Measurements from ENCODE around the gene TRIP10. TPM values are rescaled to one million over a fixed set of nuclear protein-coding genes. Genes with fewer than 3 reads are reported as not detected.

TRIP10 gene
- total and polyA plus RNA-seq, 2 of the 13 experiments (the other 11 are each of a cell fraction or from before 2014, with no cell fraction given): 32.5 to 33.2 TPM

GRCh38 chr19:6737873-6738786 is 1.4 kb upstream of the TRIP10 start (continued):
- no peak for TF ChIP-seq RFX3 (CRISPR knock-in tag; IDR thresholded peaks at IDR 0.05)
- TF ChIP-seq KDM1A (CRISPR knock-in tag; IDR thresholded peaks at IDR 0.05): 0 out of 2 replicates have a peak, but pooled peaks have one; percentile 45
- TF ChIP-seq ZNF343 (CRISPR knock-in tag; IDR thresholded peaks at IDR 0.05): no peak
- TF ChIP-seq RARA (CRISPR knock-in tag; IDR thresholded peaks at IDR 0.05): peak; percentile 87
- TF ChIP-seq NR0B2 (CRISPR knock-in tag; IDR thresholded peaks at IDR 0.05): no peak
- TF ChIP-seq ZNF333 (CRISPR knock-in tag; IDR thresholded peaks at IDR 0.05; ENCODE audit: borderline replicate concordance): 0 out of 2 replicates have a peak, but pooled peaks have one; percentile 17
- TF ChIP-seq ZNF577 (CRISPR knock-in tag; IDR thresholded peaks at IDR 0.05; ENCODE audit: borderline replicate concordance, low read depth): no peak
- TF ChIP-seq MXD4 (CRISPR knock-in tag; IDR thresholded peaks at IDR 0.05): no peak; the same call in 1 of the 2 replicates
- no peak for TF ChIP-seq ZNF782 (CRISPR knock-in tag; IDR thresholded peaks at IDR 0.05; ENCODE audit: borderline replicate concordance)
- TF ChIP-seq AGO2 (optimal IDR thresholded peaks at IDR 0.05; ENCODE audit: low read depth, low read length): no peak
- TF ChIP-seq, protein P1, sequence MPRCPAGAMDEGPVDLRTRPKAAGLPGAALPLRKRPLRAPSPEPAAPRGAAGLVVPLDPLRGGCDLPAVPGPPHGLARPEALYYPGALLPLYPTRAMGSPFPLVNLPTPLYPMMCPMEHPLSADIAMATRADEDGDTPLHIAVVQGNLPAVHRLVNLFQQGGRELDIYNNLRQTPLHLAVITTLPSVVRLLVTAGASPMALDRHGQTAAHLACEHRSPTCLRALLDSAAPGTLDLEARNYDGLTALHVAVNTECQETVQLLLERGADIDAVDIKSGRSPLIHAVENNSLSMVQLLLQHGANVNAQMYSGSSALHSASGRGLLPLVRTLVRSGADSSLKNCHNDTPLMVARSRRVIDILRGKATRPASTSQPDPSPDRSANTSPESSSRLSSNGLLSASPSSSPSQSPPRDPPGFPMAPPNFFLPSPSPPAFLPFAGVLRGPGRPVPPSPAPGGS (CRISPR knock-in tag; IDR thresholded peaks at IDR 0.05): no peak
- TF ChIP-seq HOXA9 (CRISPR knock-in tag; IDR thresholded peaks at IDR 0.05; ENCODE audit: borderline replicate concordance): no peak
- TF ChIP-seq FLYWCH1 (CRISPR knock-in tag; IDR thresholded peaks at IDR 0.05): no peak
- TF ChIP-seq BORCS8-MEF2B (CRISPR knock-in tag; IDR thresholded peaks at IDR 0.05): peak; percentile 65
- no peak for TF ChIP-seq SOX6 (IDR thresholded peaks at IDR 0.05)
- TF ChIP-seq SOX6 (CRISPR knock-in tag; IDR thresholded peaks at IDR 0.05): no peak
- TF ChIP-seq ZNF678 (CRISPR knock-in tag; IDR thresholded peaks at IDR 0.05): no peak
- no peak for TF ChIP-seq ESRRA (CRISPR knock-in tag; IDR thresholded peaks at IDR 0.05; ENCODE audit: low read depth)
- TF ChIP-seq ZNF484 (CRISPR knock-in tag; IDR thresholded peaks at IDR 0.05; ENCODE audit: borderline replicate concordance, low read depth): no peak
- TF ChIP-seq IKZF1 (IDR thresholded peaks at IDR 0.05): no peak
- TF ChIP-seq ZNF235 (CRISPR knock-in tag; IDR thresholded peaks at IDR 0.05; ENCODE audit: borderline replicate concordance): 0 out of 2 replicates have a peak, but pooled peaks have one; percentile 11
- no peak for TF ChIP-seq ZNF329 (CRISPR knock-in tag; IDR thresholded peaks at IDR 0.05; ENCODE audit: low read depth)
- TF ChIP-seq KDM5B (CRISPR knock-in tag; IDR thresholded peaks at IDR 0.05; ENCODE audit: borderline replicate concordance): peak; percentile 59; the same call in 1 of the 2 replicates
- peak; percentile 29; the same call in 1 of the 2 replicates for TF ChIP-seq ZNF124 (CRISPR knock-in tag; IDR thresholded peaks at IDR 0.05)
- TF ChIP-seq, protein P2, sequence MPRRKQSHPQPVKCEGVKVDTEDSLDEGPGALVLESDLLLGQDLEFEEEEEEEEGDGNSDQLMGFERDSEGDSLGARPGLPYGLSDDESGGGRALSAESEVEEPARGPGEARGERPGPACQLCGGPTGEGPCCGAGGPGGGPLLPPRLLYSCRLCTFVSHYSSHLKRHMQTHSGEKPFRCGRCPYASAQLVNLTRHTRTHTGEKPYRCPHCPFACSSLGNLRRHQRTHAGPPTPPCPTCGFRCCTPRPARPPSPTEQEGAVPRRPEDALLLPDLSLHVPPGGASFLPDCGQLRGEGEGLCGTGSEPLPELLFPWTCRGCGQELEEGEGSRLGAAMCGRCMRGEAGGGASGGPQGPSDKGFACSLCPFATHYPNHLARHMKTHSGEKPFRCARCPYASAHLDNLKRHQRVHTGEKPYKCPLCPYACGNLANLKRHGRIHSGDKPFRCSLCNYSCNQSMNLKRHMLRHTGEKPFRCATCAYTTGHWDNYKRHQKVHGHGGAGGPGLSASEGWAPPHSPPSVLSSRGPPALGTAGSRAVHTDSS (CRISPR knock-in tag; conservative IDR thresholded peaks at IDR 0.05): no peak

Measured in HepG2 (cell line).